ENCODE measurements around the gene SPSB3.
"Not testable (repeated sequence)": the region's sequence is repeated elsewhere in the genome, so short reads cannot be mapped to it uniquely, and the experiment has no call there.

SPSB3 gene

DNA sequence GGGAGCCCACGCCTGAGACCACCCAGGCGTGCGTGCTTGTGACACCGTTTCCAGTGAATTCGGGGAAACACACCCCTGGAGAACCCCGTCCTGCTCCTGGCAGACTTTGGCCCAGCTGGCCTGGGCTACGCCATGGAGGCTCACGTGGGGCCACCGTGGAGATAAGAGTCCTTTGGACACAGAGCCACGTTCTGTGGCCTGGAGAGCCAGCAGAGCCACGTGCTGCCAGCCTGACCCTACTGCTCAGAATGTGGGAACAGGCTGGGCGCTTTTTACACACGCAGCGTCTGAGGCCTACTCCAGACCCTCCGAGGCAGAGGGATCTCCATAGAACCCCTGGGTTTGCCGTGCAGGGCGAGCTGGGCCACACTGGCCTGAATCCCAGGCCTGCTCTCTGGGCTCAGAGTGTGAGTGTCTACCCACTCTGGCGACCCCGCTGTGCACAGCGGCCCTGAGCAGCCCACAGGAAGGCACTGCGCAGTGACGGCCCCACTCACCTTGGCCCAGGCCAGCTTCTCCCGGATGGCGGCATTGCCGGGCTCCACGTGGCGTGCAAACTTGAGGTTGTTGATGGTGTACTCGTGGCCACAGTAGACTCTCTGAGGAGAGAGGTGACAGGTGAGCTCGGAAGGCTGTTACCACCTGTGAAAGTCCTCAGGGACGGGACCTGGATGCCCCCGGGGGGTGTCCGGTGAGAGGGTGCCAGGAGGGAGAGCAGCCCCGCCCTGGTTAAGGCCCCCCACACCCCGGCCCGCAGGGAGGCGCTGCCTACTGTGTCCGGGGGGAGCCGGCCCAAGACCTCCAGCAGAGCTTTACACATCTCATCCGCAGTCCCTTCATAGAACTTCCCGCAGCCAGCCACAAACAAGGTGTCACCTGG is 34.3 kb upstream of the SPSB3 start:
- no peak for DNase-seq (ENCODE audit: low read depth)

DNA sequence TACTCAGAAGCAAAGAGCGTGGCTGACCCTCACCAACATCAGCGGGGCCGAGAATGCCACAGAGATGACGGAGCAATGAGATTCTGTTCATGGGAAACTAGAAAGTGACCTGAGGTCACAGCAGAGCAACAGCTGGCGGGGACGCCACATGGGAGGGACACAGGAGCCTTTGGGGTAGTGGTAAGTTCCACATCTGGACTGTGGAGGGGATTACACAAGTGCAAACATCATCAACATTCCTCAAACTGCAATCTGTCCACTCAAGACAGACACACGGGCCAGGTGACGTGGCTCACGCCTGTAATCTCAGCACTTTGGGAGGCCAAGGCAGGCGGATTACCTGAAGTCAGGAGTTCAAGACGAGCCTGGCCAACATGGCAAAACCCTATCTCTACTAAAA is 33.1 kb upstream of the SPSB3 start:
- no peak for DNase-seq (ENCODE audit: low read depth)

DNA sequence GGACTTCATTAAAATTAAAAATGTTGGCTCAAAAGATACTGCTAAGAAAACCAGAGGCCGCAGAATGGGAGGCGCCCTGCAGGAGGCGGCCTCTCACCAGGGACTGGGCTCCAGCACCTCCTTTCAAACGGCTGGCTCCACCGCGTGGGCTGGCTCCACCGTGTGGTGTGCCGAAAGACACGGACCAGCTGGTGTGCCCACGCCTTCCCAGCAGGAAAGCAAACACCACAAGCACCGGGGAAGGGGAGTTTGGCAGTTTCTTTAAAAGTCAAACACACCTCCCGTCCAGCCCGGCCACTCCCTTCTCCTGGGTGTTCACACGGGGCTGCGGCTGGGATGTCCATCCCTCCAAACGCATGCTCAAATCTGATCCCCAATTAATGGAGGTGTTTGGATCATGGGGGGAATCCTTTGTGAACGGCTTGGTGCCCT is 30.4 kb upstream of the SPSB3 start:
- DNase-seq (ENCODE audit: low read depth) = peak; percentile 45

DNA sequence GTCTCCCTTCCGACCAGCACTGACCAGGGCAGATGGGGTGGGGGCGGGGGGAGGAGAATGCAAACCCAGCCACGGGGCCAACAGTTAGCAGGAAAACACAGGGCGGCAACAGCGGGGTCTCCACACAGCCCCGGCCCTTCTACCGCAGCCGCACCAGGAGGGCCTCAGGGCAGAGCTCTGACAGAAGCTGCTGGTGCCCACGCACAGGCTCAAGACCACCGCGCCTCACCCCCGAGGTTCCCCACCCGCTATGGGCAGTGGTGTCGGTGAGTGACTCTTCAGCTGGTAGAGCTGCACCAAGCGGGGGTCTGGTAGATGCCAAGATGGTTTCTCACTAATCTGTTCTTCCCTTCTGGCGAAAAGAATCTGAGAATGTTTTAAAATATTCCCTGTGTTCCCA is 28.2 kb upstream of the SPSB3 start:
- DNase-seq (ENCODE audit: low read depth) = no peak

DNA sequence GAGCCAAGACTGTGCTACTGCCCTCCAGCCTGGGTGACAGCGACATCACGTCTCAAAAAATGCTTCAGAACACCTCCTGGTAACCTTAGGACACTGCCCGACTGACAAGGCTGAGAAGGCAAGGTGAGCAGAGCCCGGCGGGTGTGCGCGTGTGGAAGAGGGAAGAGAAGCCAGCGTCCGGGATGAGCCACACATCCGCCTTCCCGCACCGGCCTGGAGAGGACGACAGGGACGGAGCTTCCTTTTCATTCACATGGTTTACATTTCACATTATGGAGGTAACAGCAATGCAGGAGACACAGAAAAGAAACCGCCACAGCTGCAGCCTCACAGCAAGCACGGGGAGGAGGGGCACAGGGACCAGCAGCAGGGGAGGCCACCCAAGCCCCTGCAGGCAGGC is 27.7 kb upstream of the SPSB3 start:
- DNase-seq (ENCODE audit: low read depth) = no peak

DNA sequence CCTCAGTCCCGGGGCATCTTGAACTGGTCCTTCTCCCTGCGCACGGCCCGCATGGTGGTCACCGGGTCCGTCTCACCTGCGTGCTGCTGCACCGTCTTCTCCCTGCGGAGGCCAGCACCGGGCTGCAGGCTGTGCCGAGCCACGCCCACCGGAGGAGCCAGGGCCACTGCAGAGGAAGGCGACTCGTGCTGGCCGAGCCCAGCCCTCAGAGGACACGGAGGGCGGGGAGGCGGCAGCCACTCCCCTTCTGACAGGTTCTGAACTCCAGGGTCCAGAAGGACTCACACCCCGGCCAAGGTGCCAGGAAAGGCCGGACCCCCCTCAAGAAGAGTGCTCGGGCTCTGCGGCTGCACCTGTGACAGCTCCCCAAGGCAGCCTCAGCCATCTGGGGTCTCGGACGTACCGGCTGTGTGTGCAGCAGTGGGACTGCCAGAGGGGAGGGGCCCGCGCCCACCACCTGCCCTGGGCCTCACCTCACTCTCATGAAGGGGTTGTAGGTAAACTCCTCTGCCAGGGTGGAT is 27.0 kb upstream of the SPSB3 start:
- no peak for DNase-seq (ENCODE audit: low read depth)

DNA sequence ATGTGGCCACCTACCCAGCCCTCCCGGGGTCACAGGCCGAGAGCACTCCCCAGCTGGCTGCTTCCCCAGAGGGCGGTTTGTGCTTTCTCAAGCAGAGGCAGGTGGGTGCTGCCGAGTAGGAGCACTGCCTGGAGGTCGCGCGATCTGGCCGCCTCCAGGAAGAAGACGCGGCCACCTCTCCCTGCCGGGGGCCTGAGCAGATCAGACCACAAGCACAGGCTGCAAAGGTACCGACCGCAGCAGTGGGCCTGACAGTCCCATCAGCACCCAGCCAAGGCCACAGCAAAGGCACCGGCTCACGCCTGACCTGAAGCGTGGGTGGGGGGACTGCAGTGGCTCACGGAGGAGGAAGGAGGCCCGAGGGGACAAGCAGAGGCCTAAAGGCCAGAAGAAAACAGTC is 26.3 kb upstream of the SPSB3 start:
- DNase-seq (ENCODE audit: low read depth) = no peak

DNA sequence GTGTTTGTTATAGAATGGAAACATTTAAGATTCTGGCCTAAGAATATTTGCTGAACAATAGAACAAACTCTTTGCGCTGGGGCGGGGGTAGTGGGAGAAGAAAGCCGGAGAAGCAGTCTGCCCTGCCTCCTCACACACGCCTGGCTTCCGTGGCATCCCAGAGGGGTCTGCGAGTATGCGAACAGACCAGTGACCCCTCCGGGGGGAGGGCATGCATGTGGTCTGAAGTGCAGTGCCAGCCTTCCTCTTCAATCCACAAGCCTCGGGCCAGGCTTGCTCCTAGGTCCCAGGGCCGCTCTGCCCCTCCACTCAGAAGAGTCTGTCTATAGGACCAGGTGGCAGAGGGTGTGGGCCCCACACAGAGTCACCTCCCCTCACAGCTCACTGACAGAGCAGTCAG is 25.3 kb upstream of the SPSB3 start:
- no peak for DNase-seq (ENCODE audit: low read depth)

DNA sequence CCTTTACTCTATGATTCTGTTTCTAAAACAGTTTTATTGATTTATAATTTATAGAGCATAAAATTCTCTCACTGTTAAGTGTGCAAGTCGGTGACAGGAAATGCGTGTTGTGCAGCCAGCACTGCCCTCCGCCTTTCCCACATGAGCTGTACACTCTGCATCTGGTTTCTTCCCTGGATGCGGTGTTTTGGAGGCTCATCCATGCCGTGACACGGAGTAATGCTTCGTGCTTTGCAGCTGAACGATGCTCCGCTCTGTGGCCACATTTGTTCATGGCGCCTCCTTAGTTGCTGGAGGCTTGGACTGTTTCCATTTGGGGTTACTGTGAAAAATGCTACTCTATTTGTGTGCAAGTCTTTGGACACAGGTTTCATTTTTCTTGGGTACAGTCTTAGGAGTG is 18.3 kb upstream of the SPSB3 start:
- DNase-seq (ENCODE audit: low read depth) = no peak

DNA sequence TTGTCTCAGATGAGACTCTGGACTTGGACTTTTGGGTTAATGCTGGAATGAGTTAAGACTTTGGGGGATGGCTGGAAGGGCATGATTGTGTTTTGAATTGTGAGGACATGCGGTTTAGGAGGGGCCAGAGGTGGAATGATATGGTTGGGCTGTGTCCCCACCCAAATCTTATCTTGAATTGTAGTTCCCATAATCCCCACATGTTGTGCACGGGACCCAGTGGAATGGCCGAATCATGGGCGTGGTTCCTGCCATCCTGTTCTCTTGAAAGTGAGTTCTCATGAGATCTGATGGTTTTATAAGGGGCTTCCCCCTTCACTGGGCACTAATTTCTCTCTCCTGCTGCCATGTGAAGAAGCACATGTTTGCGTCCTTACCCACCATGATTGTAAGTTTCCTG is 16.9 kb upstream of the SPSB3 start:
- not testable (repeated sequence) for DNase-seq (ENCODE audit: low read depth)

DNA sequence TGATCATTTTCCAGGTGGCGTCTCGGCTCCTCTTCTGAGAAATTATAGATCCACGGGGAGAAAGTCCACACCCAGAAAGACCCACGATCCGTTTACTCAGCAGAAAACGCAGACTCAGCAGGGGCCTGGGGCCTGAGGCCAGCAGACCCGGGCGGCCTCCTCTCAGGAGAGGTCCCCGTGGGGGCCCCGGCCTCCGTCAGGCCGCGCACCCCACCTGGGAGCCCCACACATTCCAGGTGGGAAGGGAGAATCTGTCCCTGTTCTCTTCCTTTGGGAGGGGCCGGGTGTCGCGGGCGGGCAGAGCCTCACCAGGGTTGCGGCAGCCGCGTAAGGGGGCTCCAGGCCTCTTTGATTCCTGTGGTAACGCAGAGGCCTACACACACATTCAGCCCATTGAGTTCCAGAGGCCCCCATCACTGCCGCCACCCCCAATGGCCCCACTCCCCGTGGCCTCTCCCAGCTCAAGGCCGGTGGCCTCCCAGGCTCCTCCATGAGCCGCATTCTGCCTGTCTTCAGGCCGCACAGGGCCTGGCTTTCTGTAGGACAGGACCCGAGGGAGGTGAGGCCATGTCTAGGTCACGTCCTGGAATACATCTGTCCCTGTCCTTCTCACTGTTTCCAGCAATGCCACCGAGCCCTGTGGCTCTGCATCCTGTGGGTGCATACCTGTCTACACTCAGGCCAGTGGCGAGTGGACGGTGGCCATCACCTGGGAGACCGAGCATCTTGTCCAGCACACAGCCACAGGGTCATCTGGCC is 12.7 kb upstream of the SPSB3 start:
- DNase-seq (ENCODE audit: low read depth) = no peak

DNA sequence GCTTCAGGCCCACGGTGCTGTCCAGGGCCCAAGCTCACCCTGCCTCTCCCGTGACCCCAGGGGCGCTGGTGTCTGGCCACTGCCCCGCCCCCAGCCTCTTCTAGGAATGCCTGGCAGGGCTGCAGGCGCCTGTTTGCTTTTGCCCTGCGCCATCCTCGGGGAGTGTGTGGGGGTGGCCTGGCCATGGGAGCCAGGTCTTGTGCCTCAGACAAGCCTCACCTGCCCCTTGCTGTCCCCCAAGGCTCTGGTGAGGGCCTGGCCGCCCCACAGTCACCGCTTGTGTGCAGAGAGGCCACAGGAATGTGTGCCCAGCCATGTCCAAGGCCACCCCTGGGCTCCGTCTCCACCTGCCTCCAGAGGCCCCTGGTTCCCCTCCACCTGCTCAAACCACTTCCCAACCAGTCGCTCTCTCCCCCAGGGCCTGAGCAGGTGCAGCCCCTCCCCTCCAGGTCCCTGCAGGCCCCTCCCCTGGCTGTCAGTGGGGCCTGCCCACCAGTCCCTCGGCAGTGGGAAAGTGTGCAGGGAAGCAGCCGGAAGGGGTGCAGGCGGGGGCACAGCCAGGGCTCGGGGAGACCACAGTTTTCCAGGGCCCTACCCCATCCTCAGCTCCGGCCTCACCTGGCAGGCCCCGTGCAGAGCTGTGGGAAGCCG is 12.0 kb upstream of the SPSB3 start:
- DNase-seq (ENCODE audit: low read depth) = no peak

DNA sequence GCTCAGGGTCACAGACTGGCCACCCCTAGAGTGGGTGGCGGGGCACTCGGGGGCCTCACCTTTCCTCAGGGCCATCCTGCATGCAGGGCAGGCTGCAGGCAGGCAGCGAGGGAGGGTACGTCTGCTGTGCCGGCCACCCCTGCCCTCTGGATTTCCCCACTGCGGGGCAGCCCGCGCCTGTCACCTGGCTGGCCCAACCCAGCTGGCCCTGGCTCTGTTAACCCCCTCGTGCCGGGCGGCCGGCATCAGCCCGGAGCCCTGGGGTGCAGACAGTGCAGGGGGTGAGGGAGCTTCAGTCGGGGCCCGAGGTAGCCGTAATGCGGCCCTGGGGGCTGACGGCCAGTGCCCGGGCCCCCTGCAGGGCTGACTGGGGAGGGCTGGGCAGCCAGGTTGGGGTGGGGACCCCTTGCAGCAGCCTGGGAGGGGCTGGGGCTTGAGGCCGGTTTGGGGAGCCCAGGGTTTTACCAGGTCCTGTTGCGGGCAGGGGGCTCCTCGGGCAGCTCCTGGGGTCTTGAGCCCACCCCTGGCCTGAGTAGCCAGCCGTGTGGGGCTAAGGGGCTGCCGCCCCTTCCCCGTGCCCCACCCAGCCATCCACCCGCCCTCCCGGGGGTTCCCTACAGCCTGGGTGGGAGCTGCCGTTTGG is 11.3 kb upstream of the SPSB3 start, which contains the start of gene IGFALS:
IGFALS (minus strand) TSS at position 128 of the 643 bp plus-strand sequence; CDS start at position 75, 53 bp downstream.
- no peak for DNase-seq (ENCODE audit: low read depth)

DNA sequence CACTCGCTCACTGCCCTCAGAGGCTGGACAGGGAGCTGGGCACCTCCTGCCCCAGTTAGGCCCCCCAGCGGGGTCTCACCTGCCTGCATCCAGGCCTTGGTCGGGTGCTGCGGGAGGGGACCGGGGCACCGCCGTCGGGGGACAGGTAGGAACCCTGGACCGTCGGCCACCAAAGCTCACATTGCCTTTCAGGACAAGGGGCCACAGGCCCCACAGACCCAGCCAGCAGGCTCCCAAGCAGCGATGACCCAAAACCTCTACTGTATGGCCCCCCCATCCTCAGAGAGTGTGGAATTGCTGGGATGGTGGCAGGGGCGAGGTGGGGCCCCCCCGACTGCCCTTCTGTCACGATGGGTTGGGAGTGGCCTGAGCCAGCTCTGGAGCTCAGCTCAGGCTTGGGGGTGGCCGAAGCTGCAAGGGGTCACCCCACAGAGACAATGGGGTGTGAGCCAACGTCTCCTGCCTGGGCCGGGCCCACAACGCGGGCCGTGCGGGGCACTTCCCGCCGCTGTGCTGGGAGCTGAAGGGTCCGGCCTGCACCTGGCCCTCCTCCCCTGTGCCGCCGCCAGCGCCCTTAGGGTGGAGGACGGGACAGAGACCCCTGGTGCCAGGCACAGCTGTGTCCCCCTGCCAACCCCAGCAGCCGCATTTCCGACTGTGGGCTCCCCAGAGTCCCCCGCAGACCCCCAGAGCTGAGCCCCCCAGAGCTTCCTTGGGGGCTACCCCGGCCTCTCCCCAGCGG is 10.6 kb upstream of the SPSB3 start:
- DNase-seq (ENCODE audit: low read depth) = no peak

DNA sequence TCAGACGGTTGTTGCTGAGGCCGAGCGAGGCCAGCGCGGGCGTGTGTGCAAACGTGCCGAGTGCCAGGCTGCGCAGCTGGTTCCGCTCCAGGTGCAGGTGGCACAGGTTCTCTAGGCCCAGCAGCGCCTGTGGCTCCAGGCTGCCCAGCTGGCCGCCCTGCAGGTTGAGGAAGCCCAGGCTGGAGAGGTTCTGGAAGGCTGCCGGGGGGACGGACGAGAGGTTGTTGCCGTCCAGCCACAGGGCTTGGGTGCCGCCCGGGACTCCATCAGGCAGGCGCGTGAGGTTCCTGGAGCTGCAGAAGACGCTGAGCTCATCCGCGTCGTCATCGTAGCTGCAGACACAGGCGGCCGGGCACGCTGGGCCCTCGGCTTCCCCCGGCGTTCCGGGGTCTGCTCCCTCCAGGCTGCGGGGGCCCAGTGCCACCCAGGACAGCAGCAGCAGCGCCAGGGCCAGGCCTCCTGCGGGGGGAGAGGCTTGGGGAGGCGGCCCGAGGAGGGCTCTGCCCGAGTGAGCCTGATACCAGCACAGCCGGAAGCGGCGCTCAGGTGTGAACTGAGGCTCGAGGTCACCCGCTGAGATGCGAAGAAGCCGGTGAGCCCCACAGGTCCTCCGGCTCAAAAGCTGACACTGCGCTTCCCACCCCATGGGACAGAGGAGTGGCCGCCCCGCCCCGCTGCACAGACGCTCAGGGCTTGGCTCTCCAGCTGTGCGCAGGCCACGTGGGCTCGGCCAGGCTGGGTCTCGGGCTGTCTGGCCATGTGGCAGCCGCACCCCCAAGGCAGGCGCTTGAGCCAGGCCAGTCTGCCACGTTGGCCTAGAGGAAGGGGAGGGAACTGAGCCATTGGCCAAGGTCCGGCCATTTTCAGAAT is 9.8 kb upstream of the SPSB3 start:
- no peak for DNase-seq (ENCODE audit: low read depth)

DNA sequence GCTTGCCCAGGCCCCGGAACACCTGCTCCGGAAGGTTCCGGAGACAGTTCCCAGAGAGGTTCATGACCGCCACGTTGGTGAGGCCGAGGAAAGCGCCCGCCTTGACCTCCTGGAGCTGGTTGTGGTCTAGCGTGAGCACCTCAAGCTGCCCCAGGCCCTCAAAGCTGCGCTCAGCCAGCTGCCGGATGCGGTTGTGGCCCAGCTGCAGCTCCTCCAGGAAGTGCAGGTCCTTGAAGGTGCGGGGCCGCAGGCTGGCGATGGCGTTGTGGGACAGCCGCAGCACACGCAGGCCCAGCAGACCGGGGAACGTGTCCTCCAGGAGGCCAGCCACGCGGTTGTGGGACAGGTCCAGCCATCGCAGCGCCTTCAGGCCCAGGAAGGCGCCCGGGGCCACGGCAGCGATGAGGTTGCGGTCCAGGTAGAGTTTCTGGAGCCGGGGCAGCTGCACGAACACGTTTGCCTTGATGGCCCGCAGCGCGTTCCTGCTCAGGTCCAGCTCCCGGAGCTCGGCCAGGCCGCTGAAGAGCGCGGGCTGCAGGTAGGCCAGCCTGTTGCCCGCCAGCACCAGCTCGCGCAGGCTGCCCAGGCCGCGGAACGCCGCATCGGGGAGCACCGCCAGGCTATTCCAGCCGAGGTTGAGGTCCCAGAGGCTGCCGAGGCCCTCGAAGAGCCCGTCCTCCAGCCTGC is 9.0 kb upstream of the SPSB3 start:
- DNase-seq (ENCODE audit: low read depth) = no peak

DNA sequence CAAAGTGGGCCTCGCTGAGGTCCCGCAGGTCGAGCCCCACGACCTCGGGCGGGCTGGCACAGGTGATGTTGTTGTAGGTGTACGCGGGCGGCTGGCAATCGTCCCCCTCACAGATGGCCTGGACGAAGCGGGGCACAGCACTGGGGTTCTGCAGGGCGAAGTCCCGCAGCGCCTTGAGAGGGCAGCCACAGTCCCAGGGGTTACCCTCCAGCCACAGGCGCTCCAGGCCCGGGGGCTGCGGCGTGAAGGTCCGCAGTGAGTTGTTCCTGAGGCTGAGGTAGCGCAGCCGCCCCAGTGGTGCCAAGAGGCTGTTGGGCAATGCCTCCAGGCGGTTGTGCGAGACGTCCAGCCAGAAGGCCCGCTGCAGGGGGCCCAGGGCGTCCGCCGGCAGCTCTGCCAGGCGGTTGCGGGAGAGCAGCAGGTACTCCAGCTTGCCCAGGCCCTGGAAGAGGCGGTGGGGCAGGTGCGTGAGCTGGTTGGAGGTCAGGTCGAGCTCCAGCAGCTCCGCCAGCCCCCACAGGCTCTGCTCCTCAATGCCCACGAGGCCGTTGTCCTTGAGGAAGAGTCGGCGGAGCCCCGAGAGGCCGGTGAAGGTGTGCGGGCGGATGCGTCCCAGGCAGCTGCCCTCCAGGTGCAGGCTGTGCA is 8.4 kb upstream of the SPSB3 start:
- DNase-seq (ENCODE audit: low read depth) = no peak

DNA sequence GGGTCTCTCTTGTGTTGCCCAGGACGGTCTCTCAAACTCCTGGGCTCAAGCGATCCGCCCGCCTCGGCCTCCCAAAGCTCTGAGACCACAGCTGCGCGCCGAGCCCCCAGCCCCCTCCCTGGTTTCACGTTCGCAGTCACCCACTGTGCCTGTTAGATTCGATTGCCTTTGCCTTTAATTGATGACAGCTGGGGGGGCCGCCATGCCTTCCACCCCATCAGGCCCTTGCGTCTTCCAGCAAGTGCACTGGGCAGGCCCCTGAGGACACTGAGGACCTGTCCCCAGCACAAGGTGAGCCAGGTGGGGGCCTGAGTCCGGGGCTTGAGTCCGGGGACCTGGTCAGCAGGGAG is 7.9 kb upstream of the SPSB3 start:
- DNase-seq (ENCODE audit: low read depth) = no peak

DNA sequence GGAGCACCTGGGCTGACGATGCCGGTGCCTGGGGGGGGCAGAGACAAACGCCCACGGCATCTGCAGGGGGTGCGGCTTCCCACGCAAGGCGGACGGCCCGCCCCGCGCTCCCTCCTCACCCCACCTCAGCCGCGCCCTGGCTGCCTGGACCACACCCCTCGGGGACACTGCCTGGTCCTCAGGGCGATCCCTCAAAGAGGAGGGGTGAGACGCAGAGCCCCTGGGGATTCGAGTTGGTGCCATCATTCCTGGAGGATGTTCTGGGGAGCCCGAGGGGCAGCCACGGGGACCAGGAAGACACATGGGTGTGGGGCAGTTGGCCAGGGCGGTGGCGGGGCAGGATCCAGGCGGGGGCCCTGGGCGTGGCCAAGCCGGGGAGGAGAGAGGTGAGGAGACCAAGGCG is 7.3 kb upstream of the SPSB3 start:
- no peak for DNase-seq (ENCODE audit: low read depth)

Data from activated T-cell treated with anti-CD3 and anti-CD28 coated beads for 1 hour (primary cell).